ENCODE measurements around the gene MESP1. TPM values are rescaled to one million over a fixed set of nuclear protein-coding genes. Genes with fewer than 3 reads are reported as not detected.

MESP1 gene
- polyA plus RNA-seq, 1 donor from 2014 or later = 4.8 TPM

DNA sequence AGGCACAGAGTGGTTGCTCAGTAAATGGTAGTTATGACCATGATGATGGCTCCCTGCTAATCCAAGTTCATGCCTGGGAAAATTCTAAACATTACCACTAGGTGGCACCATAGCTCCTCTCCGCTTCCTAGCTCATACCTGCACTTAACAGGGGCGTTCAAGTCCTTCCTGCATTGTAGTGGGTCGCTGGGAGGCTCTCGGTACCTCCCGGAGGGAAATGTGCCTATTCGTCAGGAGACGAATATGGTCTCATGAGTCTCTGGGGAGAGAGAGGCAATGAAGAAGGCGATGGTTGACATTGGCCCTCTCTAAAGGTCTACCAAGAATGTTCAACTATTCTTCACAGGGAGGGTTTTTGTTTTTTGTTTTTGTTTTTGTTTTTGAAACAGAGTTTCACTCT lies 10.9 kb downstream of the MESP1 start:
- H2AFZ ChIP-seq (ENCODE audit: low read depth, low read length) = no peak overlapping the region

DNA sequence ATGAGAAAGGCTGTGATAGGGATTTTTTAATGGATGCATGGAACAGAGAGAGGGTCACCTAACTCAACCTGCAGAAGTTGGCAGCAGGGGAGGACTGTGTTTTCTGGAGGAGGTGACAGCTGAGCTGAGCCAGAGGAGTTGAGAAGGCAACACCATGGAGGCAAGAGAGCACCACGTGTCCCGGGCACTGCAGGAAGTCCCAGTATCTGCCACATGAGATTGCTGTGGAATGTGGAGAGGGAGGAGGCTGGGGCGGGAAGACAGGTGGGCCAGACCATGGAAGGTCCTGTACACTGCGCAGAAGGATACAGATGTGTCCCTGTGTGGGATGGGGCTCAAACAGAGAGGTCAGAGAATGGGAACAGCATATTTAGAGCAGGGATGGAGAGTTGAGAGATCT lies 15.3 kb downstream of the MESP1 start:
- no peaks in the 10 kb centered on the region for H3K36me3 ChIP-seq (ENCODE audit: insufficient read depth, low read length)
- H3K9ac ChIP-seq (ENCODE audit: low read length) = no peak overlapping the region
- no peak overlapping the region for H3K4me3 ChIP-seq (ENCODE audit: low read length)
- H3K27me3 ChIP-seq (ENCODE audit: insufficient read depth, low read depth, low read length) = no peaks in the 10 kb centered on the region
- no peak overlapping the region for H3K27ac ChIP-seq (ENCODE audit: low read length)
- H3K79me2 ChIP-seq (replicated peaks; ENCODE audit: insufficient read depth, low read length) = no peaks in the 10 kb centered on the region
- TF ChIP-seq POLR2AphosphoS5 (IDR thresholded peaks at IDR 0.05) = no peak
- no peak for TF ChIP-seq EZH2 (IDR thresholded peaks at IDR 0.05; ENCODE audit: borderline replicate concordance, insufficient read depth, low read length, poor library complexity, severe bottlenecking)
- TF ChIP-seq, protein P1, sequence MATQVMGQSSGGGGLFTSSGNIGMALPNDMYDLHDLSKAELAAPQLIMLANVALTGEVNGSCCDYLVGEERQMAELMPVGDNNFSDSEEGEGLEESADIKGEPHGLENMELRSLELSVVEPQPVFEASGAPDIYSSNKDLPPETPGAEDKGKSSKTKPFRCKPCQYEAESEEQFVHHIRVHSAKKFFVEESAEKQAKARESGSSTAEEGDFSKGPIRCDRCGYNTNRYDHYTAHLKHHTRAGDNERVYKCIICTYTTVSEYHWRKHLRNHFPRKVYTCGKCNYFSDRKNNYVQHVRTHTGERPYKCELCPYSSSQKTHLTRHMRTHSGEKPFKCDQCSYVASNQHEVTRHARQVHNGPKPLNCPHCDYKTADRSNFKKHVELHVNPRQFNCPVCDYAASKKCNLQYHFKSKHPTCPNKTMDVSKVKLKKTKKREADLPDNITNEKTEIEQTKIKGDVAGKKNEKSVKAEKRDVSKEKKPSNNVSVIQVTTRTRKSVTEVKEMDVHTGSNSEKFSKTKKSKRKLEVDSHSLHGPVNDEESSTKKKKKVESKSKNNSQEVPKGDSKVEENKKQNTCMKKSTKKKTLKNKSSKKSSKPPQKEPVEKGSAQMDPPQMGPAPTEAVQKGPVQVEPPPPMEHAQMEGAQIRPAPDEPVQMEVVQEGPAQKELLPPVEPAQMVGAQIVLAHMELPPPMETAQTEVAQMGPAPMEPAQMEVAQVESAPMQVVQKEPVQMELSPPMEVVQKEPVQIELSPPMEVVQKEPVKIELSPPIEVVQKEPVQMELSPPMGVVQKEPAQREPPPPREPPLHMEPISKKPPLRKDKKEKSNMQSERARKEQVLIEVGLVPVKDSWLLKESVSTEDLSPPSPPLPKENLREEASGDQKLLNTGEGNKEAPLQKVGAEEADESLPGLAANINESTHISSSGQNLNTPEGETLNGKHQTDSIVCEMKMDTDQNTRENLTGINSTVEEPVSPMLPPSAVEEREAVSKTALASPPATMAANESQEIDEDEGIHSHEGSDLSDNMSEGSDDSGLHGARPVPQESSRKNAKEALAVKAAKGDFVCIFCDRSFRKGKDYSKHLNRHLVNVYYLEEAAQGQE (IDR thresholded peaks at IDR 0.05; ENCODE audit: borderline replicate concordance) = no peak
- no peak for TF ChIP-seq EP300 (conservative IDR thresholded peaks at IDR 0.05; ENCODE audit: poor library complexity, severe bottlenecking)
- no peak for TF ChIP-seq MXI1 (conservative IDR thresholded peaks at IDR 0.05; ENCODE audit: poor library complexity, severe bottlenecking)
- no peak for TF ChIP-seq RAD21 (conservative IDR thresholded peaks at IDR 0.05)
- TF ChIP-seq TAF1 (IDR thresholded peaks at IDR 0.05; ENCODE audit: low read depth) = no peak
- H3K9me3 ChIP-seq (ENCODE audit: low read length) = no peaks in the 10 kb centered on the region
- H3F3A ChIP-seq (ENCODE audit: insufficient read depth, low read length, poor library complexity, severe bottlenecking) = no peaks in the 10 kb centered on the region
- no peak overlapping the region for H3K4me2 ChIP-seq (ENCODE audit: low read length)
- no peak overlapping the region for H2AFZ ChIP-seq (ENCODE audit: low read depth, low read length)
- H4K20me1 ChIP-seq (ENCODE audit: insufficient read depth) = no peaks in the 10 kb centered on the region
- H3K9me2 ChIP-seq (ENCODE audit: insufficient read depth, low read length) = no peaks in the 10 kb centered on the region

More for the DNA sequence above, 10.9 kb downstream of the MESP1 start:
- Histone ChIP-seq H3K4me3 (ENCODE audit: low read length) (no peak overlapping the region), H3K36me3 (ENCODE audit: insufficient read depth, low read length) (no peaks in the 10 kb centered on the region), H3K27me3 (ENCODE audit: insufficient read depth, low read depth, low read length) (no peaks in the 10 kb centered on the region), H3K9ac (ENCODE audit: low read length) (no peak overlapping the region), H3K79me2 (replicated peaks; ENCODE audit: insufficient read depth, low read length) (no peaks in the 10 kb centered on the region), H3K9me3 (ENCODE audit: low read length) (no peaks in the 10 kb centered on the region), H3K27ac (ENCODE audit: low read length) (no peak overlapping the region), H3F3A (ENCODE audit: insufficient read depth, low read length, poor library complexity, severe bottlenecking) (no peaks in the 10 kb centered on the region), H3K9me2 (ENCODE audit: insufficient read depth, low read length) (no peaks in the 10 kb centered on the region), H4K20me1 (ENCODE audit: insufficient read depth) (no peaks in the 10 kb centered on the region), H3K4me2 (ENCODE audit: low read length) (no peak overlapping the region)
- peak; percentile 83 for TF ChIP-seq SMC3 (conservative IDR thresholded peaks at IDR 0.05; ENCODE audit: poor library complexity)
- TF ChIP-seq, protein P2, sequence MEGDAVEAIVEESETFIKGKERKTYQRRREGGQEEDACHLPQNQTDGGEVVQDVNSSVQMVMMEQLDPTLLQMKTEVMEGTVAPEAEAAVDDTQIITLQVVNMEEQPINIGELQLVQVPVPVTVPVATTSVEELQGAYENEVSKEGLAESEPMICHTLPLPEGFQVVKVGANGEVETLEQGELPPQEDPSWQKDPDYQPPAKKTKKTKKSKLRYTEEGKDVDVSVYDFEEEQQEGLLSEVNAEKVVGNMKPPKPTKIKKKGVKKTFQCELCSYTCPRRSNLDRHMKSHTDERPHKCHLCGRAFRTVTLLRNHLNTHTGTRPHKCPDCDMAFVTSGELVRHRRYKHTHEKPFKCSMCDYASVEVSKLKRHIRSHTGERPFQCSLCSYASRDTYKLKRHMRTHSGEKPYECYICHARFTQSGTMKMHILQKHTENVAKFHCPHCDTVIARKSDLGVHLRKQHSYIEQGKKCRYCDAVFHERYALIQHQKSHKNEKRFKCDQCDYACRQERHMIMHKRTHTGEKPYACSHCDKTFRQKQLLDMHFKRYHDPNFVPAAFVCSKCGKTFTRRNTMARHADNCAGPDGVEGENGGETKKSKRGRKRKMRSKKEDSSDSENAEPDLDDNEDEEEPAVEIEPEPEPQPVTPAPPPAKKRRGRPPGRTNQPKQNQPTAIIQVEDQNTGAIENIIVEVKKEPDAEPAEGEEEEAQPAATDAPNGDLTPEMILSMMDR (IDR thresholded peaks at IDR 0.05; ENCODE audit: poor library complexity, severe bottlenecking) = peak; percentile 96
- no peak for TF ChIP-seq EP300 (conservative IDR thresholded peaks at IDR 0.05; ENCODE audit: poor library complexity, severe bottlenecking)
- TF ChIP-seq RAD21 (conservative IDR thresholded peaks at IDR 0.05) = peak; percentile 92
- TF ChIP-seq, protein P1 (IDR thresholded peaks at IDR 0.05; ENCODE audit: borderline replicate concordance) = no peak

Data from neural cell (in vitro differentiated cells).